GM12865 (cell line): ENCODE data around the gene TP73.

Experiments
- DNase-seq: peaks from one replicate; pipeline ENCODE4 v3.0.0; 2010; ENCODE audit warnings: low read depth
- H3K4me3 ChIP-seq: 2 replicates; pipeline ENCODE4 v1.5.1; 2011; ENCODE audit warnings: mild to moderate bottlenecking, low read depth, low read length, control low read depth
- CTCF ChIP-seq: IDR thresholded peaks from 2 replicates; pipeline ENCODE4 v1.5.1; 2011; ENCODE audit warnings: low read length, control low read depth, low read depth, inconsistent platforms; ENCODE audit not compliant: insufficient read depth; ENCODE audit errors: missing control alignments

Gene TP73

GRCh38 chr1:3777647-3778589, 125.6 kb downstream of the TP73 start:
- no peak for TF ChIP-seq CTCF

GRCh38 chr1:3778590-3779264, 126.4 kb downstream of the TP73 start:
- no peak for TF ChIP-seq CTCF
- no peak for DNase-seq
- H3K4me3 ChIP-seq, result no peak overlapping the region

More at GRCh38 chr1:3777647-3778589, 125.6 kb downstream of the TP73 start:
- no peak for DNase-seq
- no peak overlapping the region for H3K4me3 ChIP-seq

- no peak for DNase-seq
- no peak for TF ChIP-seq CTCF
- H3K4me3 ChIP-seq, result no peak overlapping the region
These were observed 127.1 kb downstream of the TP73 start for GRCh38 chr1:3779265-3779911.

- no peak for TF ChIP-seq CTCF
- no peak for DNase-seq
- no peak overlapping the region for H3K4me3 ChIP-seq
These were observed 127.6 kb downstream of the TP73 start for GRCh38 chr1:3779912-3780416.

GRCh38 chr1:3780901-3781300, 128.6 kb downstream of the TP73 start:
- TF ChIP-seq CTCF, result no peak
- H3K4me3 ChIP-seq, result no peak overlapping the region
- DNase-seq, result no peak

GRCh38 chr1:3783651-3784474, 131.5 kb downstream of the TP73 start:
- DNase-seq, result no peak
- no peak for TF ChIP-seq CTCF
- no peak overlapping the region for H3K4me3 ChIP-seq
